Gastroesophageal sphincter (tissue), 4 donors: ENCODE results near the gene AKAP12. TPM values are rescaled to one million over a fixed set of nuclear protein-coding genes. Genes with fewer than 3 reads are reported as not detected.
A peak's percentile ranks its signal among the peaks of the same experiment; 100 is the strongest.

Source experiments
- ATAC-seq: fragments of 150-250 bp; one replicate; pipeline ENCODE4 v1.9.1; 2016; ENCODE audit warnings: mild to moderate bottlenecking, moderate library complexity
- H3K27ac ChIP-seq, 4 donors: fragments of 200-600 bp; sonication (generic) in 3 of 4; 1 replicate in 3 of 4; 2 replicates in 1 of 4; pipeline ENCODE4 v1.5.1; 2016 to 2019
- H3K27me3 ChIP-seq: fragments of 200-600 bp; sonication (generic); one replicate; pipeline ENCODE4 v1.5.1; 2019
- H3K36me3 ChIP-seq, 2 donors: fragments of 200-600 bp; sonication (generic); one replicate each; pipeline ENCODE4 v1.5.1; 2019; ENCODE audit warnings: control low read depth in 1 of 2
- H3K4me1 ChIP-seq, 3 donors: fragments of 200-600 bp; sonication (generic); 1 replicate in 2 of 3; 2 replicates in 1 of 3; pipeline ENCODE4 v1.5.1; 2016 to 2019; ENCODE audit warnings: control low read depth in 2 of 3
- H3K4me3 ChIP-seq, 2 donors: fragments of 200-600 bp; sonication (generic); one replicate each; pipeline ENCODE4 v1.5.1; 2019; ENCODE audit warnings: mild to moderate bottlenecking in 1 of 2, moderate library complexity in 1 of 2
- H3K9me3 ChIP-seq, 3 donors: fragments of 200-600 bp; sonication (generic); one replicate each; pipeline ENCODE4 v1.5.1; 2017 to 2019; ENCODE audit warnings: control low read depth in 2 of 3
- CTCF ChIP-seq, 4 experiments: fragments of 200-600 bp in 2 of 4; fragments of 450-650 bp in 2 of 4; sonication (generic) in 1 of 4; IDR thresholded peaks; one replicate each; pipeline ENCODE4 v1.5.1; 2017 to 2019; ENCODE audit warnings: antibody characterized with exemption in 4 of 4, mild to moderate bottlenecking in 2 of 4, moderate library complexity in 2 of 4
- EP300 ChIP-seq: sonication (generic); formaldehyde crosslinking; IDR thresholded peaks from one replicate; pipeline ENCODE4 v1.6.1; 2017; ENCODE audit warnings: antibody characterized with exemption, mild to moderate bottlenecking
- POLR2A ChIP-seq, 2 donors: fragments of 450-650 bp; IDR thresholded peaks; one replicate each; pipeline ENCODE4 v1.6.1; 2017; ENCODE audit warnings: antibody characterized with exemption in 2 of 2, mild to moderate bottlenecking in 2 of 2, moderate library complexity in 1 of 2
- POLR2AphosphoS5 ChIP-seq: sonication (generic); formaldehyde crosslinking; IDR thresholded peaks from one replicate; pipeline ENCODE4 v1.6.1; 2017; ENCODE audit warnings: antibody characterized with exemption
- WGBS, 2 donors: methylation state at CpG; one replicate each; pipeline ENCODE4 v1.1.5; 2018; ENCODE audit warnings: low coverage in 1 of 2; 5-methylcytosine and 5-hydroxymethylcytosine counted together
- total RNA-seq, 4 donors: library from RNA; depleted of rRNA; stranded (reverse); fragments of >200 nt; gene quantifications; one replicate each; pipeline ENCODE4 v1.1.0, GENCODE V29; 2016

AKAP12 gene
- total RNA-seq, 4 donors from 2014 or later: 150 to 245 (median 185) TPM

GRCh38 chr6:151247490-151247889 lies 7.7 kb downstream of the AKAP12 start:
- Histone ChIP-seq H3K27me3 (no peaks in the 10 kb centered on the region), H3K36me3 (no peaks in the 10 kb centered on the region), H3K4me3 (no peak overlapping the region), H3K27ac (peak overlapping the region in 2 of 4 donors; percentile 34 to 44), H3K9me3 (no peaks in the 10 kb centered on the region), H3K4me1 (peaks cover 0 to 40% (median 0%) of the 10 kb centered on the region in 3 donors)
- no peak for TF ChIP-seq CTCF (IDR thresholded peaks at IDR 0.05)
- TF ChIP-seq EP300: no peak
- no peak for TF ChIP-seq POLR2A (IDR thresholded peaks at IDR 0.05)
- no peak for TF ChIP-seq POLR2AphosphoS5
- ATAC-seq: no peak
- WGBS, 2 donors: 58 to 90% methylated on average over 4 to 6 of the region's 6 CpGs

- H3K4me1 ChIP-seq: peaks cover 0 to 33% (median 0%) of the 10 kb centered on the region in 3 donors
- H3K4me3 ChIP-seq: no peak overlapping the region
- ATAC-seq: no peak
- WGBS, 2 donors: 83 to 100% methylated on average over 2 of the region's 3 CpGs
- peak overlapping the region in 2 of 4 donors; percentile 34 to 44 for H3K27ac ChIP-seq
- H3K27me3 ChIP-seq: no peaks in the 10 kb centered on the region
- H3K9me3 ChIP-seq: no peaks in the 10 kb centered on the region
- TF ChIP-seq POLR2AphosphoS5 (no peak), EP300 (no peak), CTCF (IDR thresholded peaks at IDR 0.05) (no peak), POLR2A (IDR thresholded peaks at IDR 0.05) (no peak)
- H3K36me3 ChIP-seq: no peaks in the 10 kb centered on the region
Measured at GRCh38 chr6:151248295-151248694, 8.5 kb downstream of the AKAP12 start.

- Histone ChIP-seq H3K4me3 (no peak overlapping the region), H3K36me3 (no peaks in the 10 kb centered on the region), H3K9me3 (no peaks in the 10 kb centered on the region), H3K4me1 (peaks cover 0 to 47% (median 4%) of the 10 kb centered on the region in 3 donors), H3K27ac (peak overlapping the region in 2 of 4 donors; percentile 4 to 73), H3K27me3 (no peaks in the 10 kb centered on the region)
- no peak for ATAC-seq
- WGBS, 2 donors: 86 to 93% methylated on average over 4 to 6 of the region's 6 CpGs
- TF ChIP-seq EP300: no peak
- TF ChIP-seq POLR2AphosphoS5: no peak
- no peak for TF ChIP-seq POLR2A (IDR thresholded peaks at IDR 0.05)
- TF ChIP-seq CTCF (IDR thresholded peaks at IDR 0.05): no peak
Measured at GRCh38 chr6:151252634-151253033, 12.9 kb downstream of the AKAP12 start.

GRCh38 chr6:151254451-151255081 lies 14.8 kb downstream of the AKAP12 start:
- Histone ChIP-seq H3K9me3 (no peaks in the 10 kb centered on the region), H3K4me1 (peaks cover 0 to 56% (median 7%) of the 10 kb centered on the region in 3 donors), H3K36me3 (no peaks in the 10 kb centered on the region), H3K4me3 (no peak overlapping the region), H3K27me3 (no peaks in the 10 kb centered on the region), H3K27ac (peak overlapping the region; percentile 56 to 76 (median 74))
- peak; percentile 49 for ATAC-seq
- WGBS, 2 donors: 47 to 62% methylated on average over 14 of the region's 14 CpGs
- peak; percentile 68 for TF ChIP-seq POLR2AphosphoS5
- no peak for TF ChIP-seq POLR2A (IDR thresholded peaks at IDR 0.05)
- peak in 1 of 4 experiments; percentile 22 for TF ChIP-seq CTCF (IDR thresholded peaks at IDR 0.05)
- TF ChIP-seq EP300: no peak

- Histone ChIP-seq H3K9me3 (no peaks in the 10 kb centered on the region), H3K4me3 (no peak overlapping the region), H3K27me3 (no peaks in the 10 kb centered on the region), H3K27ac (peak overlapping the region in 2 of 4 donors; percentile 73 to 76), H3K4me1 (peaks cover 0 to 69% (median 11%) of the 10 kb centered on the region in 3 donors), H3K36me3 (no peaks in the 10 kb centered on the region)
- no peak for ATAC-seq
- whole genome bisulfite sequencing, 2 donors: 71 to 77% methylated on average over 3 of the region's 3 CpGs
- TF ChIP-seq POLR2A (IDR thresholded peaks at IDR 0.05) (no peak), CTCF (IDR thresholded peaks at IDR 0.05) (no peak), EP300 (no peak), POLR2AphosphoS5 (no peak)
Measured at GRCh38 chr6:151255811-151256210, 16.0 kb downstream of the AKAP12 start.
